Prostate gland (tissue), 2 donors: Measurements from ENCODE around the gene DPY30.
A peak's percentile ranks its signal among the peaks of the same experiment; 100 is the strongest.

ENCODE experiments used
- POLR2AphosphoS5 ChIP-seq: sonication (generic); formaldehyde crosslinking; IDR thresholded peaks from one replicate; pipeline ENCODE4 v1.6.1; 2017; ENCODE audit warnings: antibody characterized with exemption
- TF ChIP-seq, protein P1 (sequence below), 4 experiments: fragments of 200-600 bp in 2 of 4; fragments of 450-650 bp in 2 of 4; sonication (generic) in 2 of 4; IDR thresholded peaks; 1 replicate in 3 of 4; 2 replicates in 1 of 4; pipeline ENCODE4 v1.5.1; 2016 to 2019; ENCODE audit warnings: antibody characterized with exemption in 4 of 4, mild to moderate bottlenecking in 2 of 4, moderate library complexity in 2 of 4

DNA sequence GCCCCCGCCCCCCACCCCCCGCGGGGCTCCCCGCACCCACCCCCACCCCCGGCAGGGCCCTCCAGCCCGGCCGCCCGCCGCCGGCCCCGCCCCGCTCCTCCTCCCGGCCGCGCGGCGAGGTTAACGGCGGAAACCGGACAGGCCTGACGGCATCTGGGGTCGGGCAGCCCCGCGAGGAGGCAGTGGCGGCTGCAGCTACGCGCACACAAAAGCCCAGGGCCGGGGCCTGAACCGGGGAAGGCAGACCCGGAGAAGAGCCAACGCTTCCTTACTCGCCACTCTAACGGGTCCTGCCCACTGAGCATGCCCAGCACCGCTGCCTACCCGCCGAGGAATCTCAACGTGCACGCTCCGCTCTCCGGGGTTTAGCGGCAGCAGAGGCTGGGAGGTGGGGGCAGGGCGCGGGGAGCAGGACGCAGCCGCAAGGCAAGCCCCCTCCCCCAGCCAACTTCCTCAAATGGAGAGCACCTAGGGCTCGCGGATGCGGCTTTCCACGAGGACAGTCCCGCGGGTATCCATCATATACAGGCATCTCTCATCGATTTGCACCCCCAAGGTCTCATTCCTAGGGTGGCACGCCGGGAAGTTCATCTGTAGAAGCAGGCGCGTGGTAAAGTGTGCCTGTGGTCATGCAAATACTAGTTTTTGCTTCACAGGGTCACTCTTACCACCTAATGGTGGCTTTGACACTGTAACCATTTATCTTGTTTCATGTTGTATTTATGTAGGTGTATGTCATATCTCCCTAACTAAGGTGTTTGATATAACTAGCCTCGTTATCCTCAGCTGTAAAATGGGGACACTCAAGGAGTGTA is 28.7 kb downstream of the DPY30 start, which contains the start of gene MEMO1:
- TF ChIP-seq, protein P1, sequence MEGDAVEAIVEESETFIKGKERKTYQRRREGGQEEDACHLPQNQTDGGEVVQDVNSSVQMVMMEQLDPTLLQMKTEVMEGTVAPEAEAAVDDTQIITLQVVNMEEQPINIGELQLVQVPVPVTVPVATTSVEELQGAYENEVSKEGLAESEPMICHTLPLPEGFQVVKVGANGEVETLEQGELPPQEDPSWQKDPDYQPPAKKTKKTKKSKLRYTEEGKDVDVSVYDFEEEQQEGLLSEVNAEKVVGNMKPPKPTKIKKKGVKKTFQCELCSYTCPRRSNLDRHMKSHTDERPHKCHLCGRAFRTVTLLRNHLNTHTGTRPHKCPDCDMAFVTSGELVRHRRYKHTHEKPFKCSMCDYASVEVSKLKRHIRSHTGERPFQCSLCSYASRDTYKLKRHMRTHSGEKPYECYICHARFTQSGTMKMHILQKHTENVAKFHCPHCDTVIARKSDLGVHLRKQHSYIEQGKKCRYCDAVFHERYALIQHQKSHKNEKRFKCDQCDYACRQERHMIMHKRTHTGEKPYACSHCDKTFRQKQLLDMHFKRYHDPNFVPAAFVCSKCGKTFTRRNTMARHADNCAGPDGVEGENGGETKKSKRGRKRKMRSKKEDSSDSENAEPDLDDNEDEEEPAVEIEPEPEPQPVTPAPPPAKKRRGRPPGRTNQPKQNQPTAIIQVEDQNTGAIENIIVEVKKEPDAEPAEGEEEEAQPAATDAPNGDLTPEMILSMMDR (IDR thresholded peaks at IDR 0.05): peak in 1 of 4 experiments; percentile 15
- peak; percentile 89 for TF ChIP-seq POLR2AphosphoS5
